Caco-2 (cell line): ENCODE measurements around the gene RASSF3. TPM values are rescaled to one million over a fixed set of nuclear protein-coding genes. Genes with fewer than 3 reads are reported as not detected.

Source experiments
- BruUV-seq: library from RNA; stranded (reverse); fragments of 400-500 nt; replicated peaks from 2 replicates; lab custom pipeline; 2021; lab: Mats Ljungman, UMichigan
- CTCF ChIA-PET: fragments of 300-600 bp; sonication (Branson Sonifier 250); formaldehyde crosslinking; loops from one replicate; lab custom pipeline; 2022; ENCODE audit warnings: antibody characterized with exemption; lab: Charles Lee
- POLR2A ChIA-PET: fragments of 300-600 bp; sonication (Branson Sonifier 250); formaldehyde crosslinking; loops from one replicate; lab custom pipeline; 2022; ENCODE audit warnings: antibody characterized with exemption; lab: Charles Lee
- DNase-seq, 2 experiments: peaks; one replicate each; pipeline versions ENCODE4 v3.0.0 to v3.0.0-alpha.2; 2020 to 2022
- H3K27me3 ChIP-seq: replicated peaks from 2 replicates; pipeline ENCODE4 v1.6.0; 2011; ENCODE audit warnings: low read length; ENCODE audit not compliant: control insufficient read depth, insufficient read depth
- H3K36me3 ChIP-seq: 2 replicates; pipeline ENCODE4 v1.5.1; 2011; ENCODE audit warnings: low read length; ENCODE audit not compliant: control insufficient read depth, insufficient read depth
- H3K4me1 ChIP-seq: fragments of 250-450 bp; sonication (Bioruptor Pico); 2 replicates; pipeline ENCODE4 v1.5.1; 2020; ENCODE audit warnings: mild to moderate bottlenecking
- H3K4me3 ChIP-seq: 2 replicates; pipeline ENCODE4 v1.5.1; 2011; ENCODE audit warnings: low read depth, mild to moderate bottlenecking, control low read depth, low read length
- H3K9me3 ChIP-seq: fragments of 250-450 bp; sonication (Bioruptor Pico); 2 replicates; pipeline ENCODE4 v1.5.1; 2020; ENCODE audit warnings: mild to moderate bottlenecking, moderate library complexity
- H3K27ac Mint-ChIP-seq: one replicate; pipeline ENCODE4 v1.8.0; 2022; ENCODE audit warnings: mixed read lengths; ENCODE audit not compliant: unreplicated experiment
- H3K27me3 Mint-ChIP-seq: one replicate; pipeline ENCODE4 v1.8.0; 2022; ENCODE audit warnings: mixed read lengths; ENCODE audit not compliant: insufficient read depth, unreplicated experiment
- H3K36me3 Mint-ChIP-seq: one replicate; pipeline ENCODE4 v1.8.0; 2022; ENCODE audit warnings: mild to moderate bottlenecking, mixed read lengths; ENCODE audit not compliant: insufficient read depth, unreplicated experiment
- H3K4me1 Mint-ChIP-seq: one replicate; pipeline ENCODE4 v1.8.0; 2022; ENCODE audit warnings: low read depth, mixed read lengths; ENCODE audit not compliant: unreplicated experiment
- H3K4me3 Mint-ChIP-seq: one replicate; pipeline ENCODE4 v1.8.0; 2022; ENCODE audit warnings: mild to moderate bottlenecking, moderate library complexity, mixed read lengths; ENCODE audit not compliant: unreplicated experiment
- H3K9me3 Mint-ChIP-seq: one replicate; pipeline ENCODE4 v1.8.0; 2022; ENCODE audit warnings: mixed read lengths; ENCODE audit not compliant: unreplicated experiment
- intact Hi-C: fragments of 100-400 bp; cut with micrococcal nuclease; formaldehyde crosslinking; loops from one replicate; pipeline ENCODE4 v1.10.0; 2022; ENCODE audit not compliant: unreplicated experiment
- total RNA-seq: library from RNA; stranded (reverse); gene quantifications from 2 replicates; pipeline ENCODE4 v1.2.3, GENCODE V29; 2022
- TF ChIP-seq, protein P1 (sequence below), 2 experiments: fragments of 200-600 bp in 1 of 2; IDR thresholded peaks; 1 replicate in 1 of 2; 2 replicates in 1 of 2; pipeline versions ENCODE4 v1.5.1 to v1.8.0; 2011 to 2022; ENCODE audit warnings: antibody characterized with exemption in 1 of 2, control low read depth in 1 of 2, inconsistent platforms in 1 of 2, low read depth in 1 of 2, low read length in 1 of 2, mild to moderate bottlenecking in 1 of 2, moderate library complexity in 1 of 2; ENCODE audit not compliant: insufficient read depth in 1 of 2, severe bottlenecking in 1 of 2, unreplicated experiment in 1 of 2

The RASSF3 gene
- total RNA-seq, 1 experiment from 2014 or later = 25.7 TPM

DNA sequence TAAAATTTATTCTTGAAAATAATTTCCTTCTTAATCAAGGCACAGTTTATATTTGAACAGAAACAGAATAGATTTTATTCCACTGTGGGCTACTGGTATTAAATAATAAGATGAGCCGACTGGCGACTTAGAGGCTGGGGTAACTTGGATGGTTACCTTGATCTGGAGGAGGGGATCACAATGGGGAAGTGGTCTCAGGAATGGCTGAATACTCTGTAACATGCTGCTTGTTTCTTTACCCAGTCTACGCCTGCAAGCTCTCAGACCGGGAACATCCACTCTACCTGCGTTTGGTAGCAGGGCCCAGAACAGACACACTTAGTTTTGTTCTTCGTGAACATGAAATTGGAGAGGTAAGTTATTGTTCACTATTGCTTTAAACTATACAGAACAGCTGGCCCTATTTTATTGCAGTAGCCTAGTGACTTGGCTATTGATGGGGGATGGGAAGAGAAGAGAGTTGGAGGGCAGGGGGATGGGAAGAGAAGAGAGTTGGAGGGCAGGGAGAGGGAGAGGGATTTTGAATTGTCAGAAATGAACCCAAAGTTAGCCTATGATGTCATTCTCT lies 81.0 kb downstream of the RASSF3 start:
- Mint-ChIP-seq H3K4me1 (peaks cover 14% of the 10 kb centered on the region), H3K27ac (no peak overlapping the region), H3K27me3 (no peaks in the 10 kb centered on the region), H3K36me3 (peaks cover 19% of the 10 kb centered on the region), H3K9me3 (no peaks in the 10 kb centered on the region), H3K4me3 (no peak overlapping the region)
- intact Hi-C loops = no loop called here
- Histone ChIP-seq H3K9me3 (no peaks in the 10 kb centered on the region), H3K36me3 (no peaks in the 10 kb centered on the region; the same call in 1 of the 2 replicates), H3K4me3 (no peak overlapping the region), H3K4me1 (0 out of 2 replicates have a peak, but pooled peaks cover 3% of the 10 kb centered on the region), H3K27me3 (no peaks in the 10 kb centered on the region)
- TF ChIP-seq, protein P1, sequence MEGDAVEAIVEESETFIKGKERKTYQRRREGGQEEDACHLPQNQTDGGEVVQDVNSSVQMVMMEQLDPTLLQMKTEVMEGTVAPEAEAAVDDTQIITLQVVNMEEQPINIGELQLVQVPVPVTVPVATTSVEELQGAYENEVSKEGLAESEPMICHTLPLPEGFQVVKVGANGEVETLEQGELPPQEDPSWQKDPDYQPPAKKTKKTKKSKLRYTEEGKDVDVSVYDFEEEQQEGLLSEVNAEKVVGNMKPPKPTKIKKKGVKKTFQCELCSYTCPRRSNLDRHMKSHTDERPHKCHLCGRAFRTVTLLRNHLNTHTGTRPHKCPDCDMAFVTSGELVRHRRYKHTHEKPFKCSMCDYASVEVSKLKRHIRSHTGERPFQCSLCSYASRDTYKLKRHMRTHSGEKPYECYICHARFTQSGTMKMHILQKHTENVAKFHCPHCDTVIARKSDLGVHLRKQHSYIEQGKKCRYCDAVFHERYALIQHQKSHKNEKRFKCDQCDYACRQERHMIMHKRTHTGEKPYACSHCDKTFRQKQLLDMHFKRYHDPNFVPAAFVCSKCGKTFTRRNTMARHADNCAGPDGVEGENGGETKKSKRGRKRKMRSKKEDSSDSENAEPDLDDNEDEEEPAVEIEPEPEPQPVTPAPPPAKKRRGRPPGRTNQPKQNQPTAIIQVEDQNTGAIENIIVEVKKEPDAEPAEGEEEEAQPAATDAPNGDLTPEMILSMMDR (IDR thresholded peaks at IDR 0.05; ENCODE audit: insufficient read depth in 1 of 2, low read depth in 1 of 2, low read length in 1 of 2, severe bottlenecking in 1 of 2, unreplicated experiment in 1 of 2) = no peak
- no peak for DNase-seq
- ChIA-PET CTCF (no interaction called here), POLR2A (no interaction called here)
- no TSS peak for BruUV-seq

DNA sequence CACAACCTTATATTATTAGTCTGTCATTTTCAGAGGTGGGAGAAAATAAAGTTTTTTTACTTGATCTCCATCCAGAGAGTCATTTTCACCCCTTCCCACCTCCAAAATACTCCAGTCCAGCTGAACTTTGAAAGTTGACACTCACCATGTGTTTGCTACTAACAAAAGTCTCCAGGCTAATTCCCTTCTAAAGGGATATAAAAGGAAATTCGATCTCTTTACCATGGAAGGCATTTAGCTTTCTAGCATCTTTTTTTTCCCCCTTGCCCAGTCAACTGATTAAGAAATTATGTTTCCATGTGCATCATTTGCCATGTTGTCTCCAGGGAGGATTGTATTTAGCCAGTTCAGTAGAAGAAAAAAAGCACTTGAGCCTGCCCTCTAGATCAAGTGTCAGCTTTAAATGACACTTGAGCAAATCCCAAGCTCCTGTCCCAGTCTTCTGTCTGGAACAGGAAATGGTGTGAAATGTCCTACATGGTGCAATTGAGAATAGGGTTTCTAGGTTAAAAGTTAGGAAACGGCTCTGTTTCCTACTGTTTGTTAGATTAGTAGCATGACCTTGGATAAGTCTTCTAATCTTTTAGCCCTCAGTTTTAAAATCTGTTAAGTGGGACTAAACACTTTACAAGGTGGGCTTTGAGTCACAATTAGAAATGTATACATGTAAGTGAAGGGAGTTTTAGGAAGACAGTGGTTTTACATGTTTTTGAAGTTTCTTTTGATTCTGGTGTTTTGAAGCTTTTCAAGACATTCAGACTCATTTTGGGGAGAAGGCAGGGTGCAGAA lies 81.7 kb downstream of the RASSF3 start:
- Mint-ChIP-seq H3K4me3 (no peak overlapping the region), H3K9me3 (no peaks in the 10 kb centered on the region), H3K27ac (no peak overlapping the region), H3K4me1 (peaks cover 14% of the 10 kb centered on the region), H3K27me3 (no peaks in the 10 kb centered on the region), H3K36me3 (peaks cover 19% of the 10 kb centered on the region)
- ChIA-PET CTCF (no interaction called here), POLR2A (no interaction called here)
- Histone ChIP-seq H3K4me1 (0 out of 2 replicates have a peak, but pooled peaks cover 6% of the 10 kb centered on the region), H3K36me3 (no peaks in the 10 kb centered on the region; the same call in 1 of the 2 replicates), H3K27me3 (no peaks in the 10 kb centered on the region), H3K4me3 (no peak overlapping the region), H3K9me3 (no peaks in the 10 kb centered on the region)
- DNase-seq = no peak
- TF ChIP-seq, protein P1 (IDR thresholded peaks at IDR 0.05; ENCODE audit: insufficient read depth in 1 of 2, low read depth in 1 of 2, low read length in 1 of 2, severe bottlenecking in 1 of 2, unreplicated experiment in 1 of 2) = no peak
- intact Hi-C loops = no loop called here
- no TSS peak for BruUV-seq

GRCh38 chr12:64694130-64695040 lies 84.1 kb downstream of the RASSF3 start:
- Mint-ChIP-seq H3K27me3 (no peaks in the 10 kb centered on the region), H3K4me1 (peaks cover 14% of the 10 kb centered on the region), H3K4me3 (no peak overlapping the region), H3K36me3 (peaks cover 19% of the 10 kb centered on the region), H3K9me3 (no peaks in the 10 kb centered on the region), H3K27ac (peak overlapping the region; percentile 1)
- Histone ChIP-seq H3K4me3 (no peak overlapping the region), H3K27me3 (no peaks in the 10 kb centered on the region), H3K36me3 (no peaks in the 10 kb centered on the region; the same call in 1 of the 2 replicates), H3K4me1 (0 out of 2 replicates have a peak, but pooled peaks cover 6% of the 10 kb centered on the region), H3K9me3 (no peaks in the 10 kb centered on the region)
- ChIA-PET POLR2A (no interaction called here), CTCF (interaction anchor here (0.9 to 2.6 kb wide), 4 partner anchors 83 to 144 kb away, joined by 3 to 9 read pairs (median 3); no protein-coding TSS in a partner anchor)
- DNase-seq = no peak
- intact Hi-C loops = loop anchor here (5.0 kb wide), 1 partner anchor 242 kb away; the partner anchor contains the start of gene TBK1
- BruUV-seq = no TSS peak
- TF ChIP-seq, protein P1 (IDR thresholded peaks at IDR 0.05; ENCODE audit: insufficient read depth in 1 of 2, low read depth in 1 of 2, low read length in 1 of 2, severe bottlenecking in 1 of 2, unreplicated experiment in 1 of 2) = no peak
